IPS DF 4.7 (cell line): ENCODE measurements around the gene RIT2.
"Not testable (repeated sequence)": the region's sequence is repeated elsewhere in the genome, so short reads cannot be mapped to it uniquely, and the experiment has no call there.

Experiments
- DNase-seq: peaks from one replicate; pipeline ENCODE4 v3.0.0-alpha.2; 2013; ENCODE audit warnings: low spot score; ENCODE audit errors: extremely low read depth

Gene RIT2

DNA sequence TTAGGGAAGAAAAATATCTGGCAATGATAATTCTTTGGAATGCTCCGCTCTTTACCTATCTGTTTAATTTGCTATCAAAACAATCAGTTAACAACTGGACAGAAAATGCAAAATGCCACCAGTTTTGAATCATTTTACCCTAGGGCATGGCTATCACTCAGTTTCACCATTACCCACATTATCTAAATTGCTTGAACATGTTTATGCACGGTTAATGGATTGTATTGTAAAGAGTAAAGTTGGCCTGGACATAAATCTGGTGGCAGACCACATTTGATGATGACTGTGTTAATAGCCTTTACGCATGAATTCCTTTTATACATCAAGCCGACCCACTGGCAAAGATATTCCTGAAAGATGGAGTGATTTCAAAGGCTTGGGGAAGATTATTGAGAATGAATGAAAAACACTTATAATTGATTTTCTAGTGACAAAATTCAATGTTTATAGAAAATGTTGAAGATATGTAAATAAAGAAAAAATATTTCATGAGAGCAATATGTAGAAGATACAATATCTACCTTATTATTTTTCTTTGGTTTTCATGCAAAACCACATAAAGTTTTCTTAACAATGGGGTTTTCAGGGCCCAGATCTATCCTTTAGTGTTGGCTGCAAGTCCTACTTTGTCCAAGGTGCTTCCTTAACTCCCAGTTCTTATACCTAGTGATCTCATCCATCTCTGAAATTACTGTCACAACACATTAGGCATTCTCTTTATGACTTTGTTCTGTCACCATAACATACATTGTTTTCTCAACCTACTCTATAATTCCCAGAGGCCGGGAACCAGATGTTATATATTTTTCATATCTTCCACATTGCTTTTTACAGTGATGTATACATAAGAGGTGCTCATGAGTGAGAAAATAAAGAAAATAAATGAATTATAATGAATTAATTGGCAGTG lies 265.1 kb downstream of the RIT2 start:
- DNase-seq: no peak

DNA sequence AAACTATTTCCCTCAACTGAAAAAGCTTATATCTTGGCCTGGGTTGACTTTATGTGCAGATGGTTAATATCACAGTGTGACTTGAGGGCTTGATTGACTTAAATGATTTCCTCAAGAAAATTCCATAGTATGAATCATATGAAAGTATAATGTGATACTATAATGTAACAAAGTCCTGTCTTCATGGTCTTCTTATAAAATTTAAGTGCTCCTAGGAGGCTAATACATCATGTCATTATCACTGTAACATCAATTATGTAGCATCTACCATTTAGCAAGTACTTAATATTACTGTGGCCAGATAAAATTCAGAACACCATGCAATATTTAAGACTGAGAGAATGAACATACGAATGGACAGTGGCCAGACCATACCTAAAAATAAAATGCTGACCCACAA lies 276.1 kb downstream of the RIT2 start:
- no peak for DNase-seq

DNA sequence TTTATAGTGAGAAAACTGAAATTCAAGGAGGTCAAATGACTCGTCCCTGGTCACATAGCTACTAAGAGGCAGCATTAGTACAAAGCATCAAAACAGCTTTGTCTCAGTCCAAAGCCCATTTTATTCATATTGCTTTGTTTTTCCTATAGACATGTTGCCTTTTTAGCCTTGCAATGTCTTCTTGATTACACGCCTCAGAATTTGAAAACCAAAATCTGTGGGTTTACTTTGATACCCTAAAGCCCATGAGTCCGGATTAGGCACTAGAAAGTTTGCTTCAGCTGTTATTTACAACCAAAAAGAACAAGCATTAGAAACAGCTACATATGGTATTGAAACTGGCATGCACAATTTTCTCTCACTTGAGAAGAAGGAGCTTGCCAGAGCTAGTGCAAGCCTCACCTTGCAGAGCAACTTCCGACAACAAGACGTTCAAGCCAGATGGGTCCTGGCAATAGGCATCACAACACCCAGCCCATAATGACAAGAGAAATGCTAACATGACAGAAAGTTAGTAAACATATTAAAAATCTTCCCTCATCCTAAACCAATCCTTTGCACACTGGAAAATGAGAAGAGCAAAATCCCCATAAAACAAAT lies 276.8 kb downstream of the RIT2 start:
- DNase-seq: no peak

DNA sequence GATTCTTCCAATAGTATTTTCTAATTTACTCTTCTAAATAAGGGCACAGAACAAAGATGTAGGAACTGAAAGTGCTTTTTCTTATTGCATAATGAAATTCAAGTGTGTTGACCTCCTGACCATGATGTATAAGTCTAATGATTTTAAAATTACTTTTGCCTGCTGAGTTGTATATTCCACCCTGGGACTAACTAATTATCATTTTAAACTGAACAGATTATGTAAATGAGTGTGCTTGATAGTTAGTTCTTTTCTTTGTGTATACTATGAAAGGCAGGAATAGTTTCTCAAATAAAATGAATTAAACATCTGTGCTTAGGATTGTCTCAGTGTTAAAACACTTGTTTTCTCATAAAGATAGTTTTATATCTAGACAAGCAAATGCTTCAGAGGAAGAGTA lies 284.5 kb downstream of the RIT2 start:
- DNase-seq: no peak

DNA sequence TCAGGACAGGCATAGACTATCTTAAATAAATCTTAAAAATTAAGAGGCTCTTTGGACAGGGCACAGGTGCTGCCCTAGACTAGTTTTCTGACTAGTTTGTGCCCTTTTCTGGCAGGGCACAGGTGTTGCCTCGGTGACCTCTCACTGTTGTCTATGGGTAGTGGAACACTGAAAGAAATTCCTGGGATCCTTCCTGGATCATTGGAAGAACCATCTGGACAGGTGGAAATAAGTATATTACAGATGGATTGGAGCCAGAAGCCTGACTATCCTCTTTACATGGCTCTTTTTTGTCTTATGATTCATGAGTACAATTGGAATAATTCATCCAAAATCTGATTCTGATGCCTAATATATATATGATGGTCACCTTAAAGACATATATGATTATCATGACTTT lies 286.6 kb downstream of the RIT2 start:
- no peak for DNase-seq

DNA sequence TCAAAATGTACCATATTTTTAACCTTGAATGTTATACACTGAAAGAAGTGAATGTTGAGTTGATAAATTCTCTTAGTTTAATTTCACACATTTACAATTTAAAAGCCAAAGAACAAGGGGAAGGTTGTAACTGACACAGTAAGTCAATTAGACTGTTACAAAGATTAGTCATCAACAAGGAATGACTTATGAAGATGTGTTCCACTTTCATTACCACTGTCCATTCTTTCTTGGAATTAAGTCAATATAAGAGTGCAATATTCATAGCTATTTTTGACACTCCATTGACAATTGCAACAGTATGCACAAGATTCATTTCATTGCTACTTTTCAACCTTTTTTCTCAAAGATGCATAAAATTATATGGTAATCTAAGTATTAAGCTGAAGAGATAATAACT lies 291.3 kb downstream of the RIT2 start:
- DNase-seq: no peak

DNA sequence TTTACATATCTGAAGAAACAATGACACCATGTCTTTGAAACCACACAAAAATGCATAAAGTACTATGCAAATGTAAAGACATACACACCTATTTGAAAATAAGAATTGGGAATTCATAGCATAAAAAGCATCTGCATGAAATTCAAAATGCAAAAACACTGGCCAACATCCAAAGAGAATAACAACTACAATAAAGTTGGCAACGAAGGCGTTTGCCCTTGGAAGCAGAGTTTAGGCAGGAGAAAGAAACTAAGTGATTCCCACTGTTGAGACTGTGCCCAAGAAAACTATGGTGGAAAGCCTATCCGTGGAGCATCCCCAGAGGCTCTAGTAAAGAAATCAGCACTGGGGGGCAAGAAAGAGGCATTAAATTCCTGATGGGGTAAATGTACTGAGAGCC lies 292.8 kb downstream of the RIT2 start:
- no peak for DNase-seq

DNA sequence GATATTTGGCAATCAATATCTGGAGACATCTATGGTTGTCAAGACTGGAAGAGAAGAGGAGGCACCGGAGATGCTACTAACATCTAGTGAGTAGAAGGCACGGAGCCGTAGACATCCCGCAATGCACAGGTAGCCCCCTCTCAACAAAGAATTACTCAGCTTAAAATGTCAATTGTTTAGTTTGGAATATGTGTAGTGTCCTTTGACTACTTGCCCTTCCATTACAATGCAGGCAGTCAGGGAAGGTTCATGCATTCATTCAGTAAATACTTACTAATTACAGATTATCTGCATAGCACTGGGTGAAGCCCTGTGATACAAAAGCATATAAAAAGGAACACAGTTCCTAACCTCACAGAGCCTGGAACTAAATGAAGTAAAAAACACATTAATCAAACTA lies 294.0 kb downstream of the RIT2 start:
- no peak for DNase-seq

DNA sequence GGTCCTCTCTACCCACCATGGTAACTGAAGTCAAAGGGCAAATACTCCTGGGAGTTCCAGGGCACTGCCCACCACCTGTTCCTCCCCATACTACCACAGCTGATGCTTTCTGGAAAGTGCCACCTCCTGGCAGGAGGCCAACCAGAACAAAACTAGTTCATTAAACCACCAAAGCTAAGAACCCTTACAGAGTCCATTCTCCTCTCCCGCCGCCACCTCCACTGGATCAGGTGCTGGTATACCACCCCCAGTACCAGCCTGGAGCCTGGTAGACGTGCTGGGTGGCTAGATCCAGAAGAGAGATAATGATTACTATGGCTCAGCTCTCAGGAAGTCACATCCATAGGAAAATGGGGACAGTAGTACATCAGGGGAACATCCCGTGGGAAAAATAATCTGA lies 300.9 kb downstream of the RIT2 start:
- no peak for DNase-seq

DNA sequence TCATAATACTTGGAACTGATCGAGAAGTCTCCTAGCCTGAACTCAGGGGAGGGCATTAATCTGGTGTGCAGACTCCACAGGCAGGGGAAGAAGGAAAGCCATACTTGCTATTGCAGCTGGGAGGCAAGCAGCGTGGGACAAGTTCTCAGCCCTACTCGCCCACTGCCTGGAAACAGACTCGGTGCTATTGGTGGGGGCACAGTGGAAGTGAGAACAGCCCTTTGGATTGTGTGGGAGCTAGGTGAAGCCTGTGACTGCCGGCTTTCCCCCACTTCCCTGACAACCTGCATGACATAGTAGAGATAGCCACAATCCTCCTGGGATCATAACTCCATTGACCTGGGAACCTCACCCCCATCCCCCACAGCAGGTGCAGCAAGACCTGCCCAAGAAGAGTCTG lies 301.3 kb downstream of the RIT2 start:
- DNase-seq: no peak

DNA sequence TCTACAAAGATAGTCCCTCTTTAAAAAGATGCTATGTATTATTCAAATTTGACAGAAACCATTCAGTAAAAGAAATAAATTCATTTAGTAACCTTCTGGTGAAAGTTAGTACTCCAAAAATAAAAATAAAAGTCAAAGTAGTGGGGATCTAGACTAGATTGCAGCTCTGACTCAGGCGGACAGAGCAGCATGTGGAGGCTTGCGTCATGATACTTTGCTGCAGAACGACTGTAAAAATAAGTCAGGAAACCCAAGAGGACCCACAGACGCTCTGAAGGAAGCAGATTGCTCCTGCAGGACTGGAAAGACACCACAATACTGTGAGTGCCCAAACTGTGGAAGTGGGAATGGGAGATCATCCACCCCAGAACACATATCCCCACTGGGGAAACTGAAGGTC lies 301.9 kb downstream of the RIT2 start:
- DNase-seq: no peak

DNA sequence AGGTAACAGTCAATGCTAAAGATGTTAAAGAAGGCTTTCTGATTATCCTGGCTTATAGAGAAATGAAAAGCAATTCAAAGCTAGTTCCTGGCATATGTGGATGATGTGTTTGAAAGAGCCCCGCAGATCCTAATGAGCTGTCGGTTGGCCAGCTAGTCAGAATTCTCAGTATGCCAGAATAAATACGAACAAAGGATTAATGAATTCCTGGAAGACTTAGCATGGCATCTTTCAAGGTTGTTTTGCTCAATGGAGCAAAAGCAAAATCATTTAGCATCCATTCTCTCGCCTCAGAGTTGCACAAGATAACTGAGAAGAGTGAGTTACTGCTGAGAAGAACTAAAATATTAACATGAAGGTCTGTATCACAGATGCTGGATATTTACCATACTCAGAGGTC lies 307.6 kb downstream of the RIT2 start:
- DNase-seq: no peak

DNA sequence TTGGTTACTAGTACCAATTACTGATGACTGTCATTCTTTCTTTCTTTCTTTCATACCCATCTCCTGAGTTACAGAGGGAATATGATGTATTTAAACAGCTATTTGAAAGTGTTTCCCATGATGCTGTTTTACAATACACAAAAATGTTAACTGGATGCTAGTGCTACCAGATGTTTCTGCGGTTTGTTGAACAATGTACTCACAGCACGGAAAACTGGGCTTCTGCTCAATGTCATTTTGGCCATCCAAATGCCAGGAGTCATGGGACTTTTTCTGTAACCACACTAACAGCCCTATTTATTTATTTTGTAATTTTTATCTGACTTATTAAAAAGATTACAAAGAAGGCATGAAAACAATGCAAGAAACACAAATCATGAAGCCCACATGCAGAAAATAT lies 313.8 kb downstream of the RIT2 start:
- no peak for DNase-seq

DNA sequence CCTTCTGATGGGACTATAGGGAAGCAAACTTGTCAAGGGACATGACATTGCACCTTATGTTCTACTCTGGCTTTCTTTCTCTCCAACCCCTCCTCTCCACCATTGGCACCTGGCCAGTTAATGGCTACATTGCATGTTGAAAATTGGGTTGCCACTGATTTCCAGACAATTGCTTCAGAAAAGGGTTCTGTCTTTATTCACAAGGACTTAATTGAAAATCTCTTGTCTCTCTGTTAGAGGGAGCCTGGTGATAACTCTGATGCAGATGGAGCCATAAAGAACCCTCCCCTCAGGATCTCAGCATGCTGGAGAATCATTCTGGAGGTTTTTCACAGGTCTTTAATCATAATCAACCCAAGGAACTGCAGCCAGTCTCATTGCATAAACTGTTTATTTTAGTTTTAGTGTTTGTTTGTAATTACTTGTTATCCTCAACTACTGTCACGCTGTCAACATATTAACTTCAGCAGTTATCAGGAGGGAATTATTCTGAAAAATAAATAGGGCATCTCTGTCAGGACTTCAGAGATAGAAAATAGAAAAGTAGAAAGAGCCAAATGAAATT lies 316.8 kb downstream of the RIT2 start:
- DNase-seq: no peak

DNA sequence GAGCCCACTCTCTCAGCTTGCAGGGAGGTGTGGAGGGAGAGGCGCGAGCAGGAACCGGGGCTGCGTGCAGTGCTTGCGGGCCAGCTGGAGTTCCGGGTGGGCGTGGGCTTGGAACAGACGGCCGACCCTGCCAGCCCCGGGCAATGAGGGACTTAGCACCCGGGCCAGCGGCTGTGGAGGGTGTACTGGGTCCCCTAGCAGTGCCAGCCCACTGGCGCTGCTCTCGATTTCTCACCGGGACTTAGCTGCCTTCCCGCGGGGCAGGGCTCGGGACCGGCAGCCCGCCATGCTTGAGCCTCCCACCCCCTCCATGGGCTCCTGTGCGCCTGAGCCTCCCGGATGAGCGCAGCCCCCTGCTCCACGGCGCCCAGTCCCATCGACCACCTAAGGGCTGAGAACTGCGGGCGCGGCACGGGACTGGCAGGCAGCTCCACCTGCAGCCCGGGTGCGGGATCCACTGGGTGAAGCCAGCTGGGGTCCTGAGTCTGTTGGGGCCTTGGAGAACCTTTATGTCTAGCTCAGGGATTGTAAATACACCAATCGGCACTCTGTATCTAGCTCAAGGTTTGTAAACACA lies 320.2 kb downstream of the RIT2 start:
- not testable (repeated sequence) for DNase-seq

DNA sequence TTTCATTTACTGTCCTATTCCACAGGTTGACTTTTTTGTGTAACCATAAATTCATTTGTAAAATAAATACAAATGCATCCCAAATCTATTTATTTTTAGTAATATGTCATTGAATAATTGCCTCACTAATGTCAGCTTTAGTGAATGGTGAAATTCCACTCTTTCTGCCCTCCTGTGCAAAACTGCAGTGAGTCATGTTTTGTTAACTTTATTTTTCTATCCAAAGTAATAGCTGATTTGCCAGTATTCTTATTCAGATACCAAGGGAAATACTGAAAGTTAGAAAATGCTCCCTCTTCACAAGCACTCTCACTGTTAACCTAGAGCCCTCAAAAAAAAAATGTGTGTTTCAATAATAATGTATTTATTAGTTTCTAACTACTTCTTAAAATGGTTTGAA lies 322.8 kb downstream of the RIT2 start:
- DNase-seq: no peak

DNA sequence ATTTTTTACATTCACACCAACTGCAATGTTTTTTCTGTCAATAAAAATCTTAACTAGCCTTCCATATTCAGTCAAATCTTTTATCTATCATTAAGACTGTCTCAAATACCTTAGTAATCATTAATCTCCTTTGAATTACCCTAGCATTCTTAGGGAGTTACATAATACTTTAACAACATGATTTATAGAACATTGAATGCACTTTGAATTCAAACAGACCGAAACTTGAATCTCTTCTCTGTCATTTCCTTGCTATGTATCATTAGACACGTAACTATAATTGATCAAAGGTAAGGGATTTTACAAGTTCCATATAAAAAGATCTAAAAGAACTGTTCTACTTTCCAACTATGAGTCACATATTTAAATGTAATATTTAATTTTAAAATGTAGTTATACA lies 330.9 kb downstream of the RIT2 start:
- no peak for DNase-seq

DNA sequence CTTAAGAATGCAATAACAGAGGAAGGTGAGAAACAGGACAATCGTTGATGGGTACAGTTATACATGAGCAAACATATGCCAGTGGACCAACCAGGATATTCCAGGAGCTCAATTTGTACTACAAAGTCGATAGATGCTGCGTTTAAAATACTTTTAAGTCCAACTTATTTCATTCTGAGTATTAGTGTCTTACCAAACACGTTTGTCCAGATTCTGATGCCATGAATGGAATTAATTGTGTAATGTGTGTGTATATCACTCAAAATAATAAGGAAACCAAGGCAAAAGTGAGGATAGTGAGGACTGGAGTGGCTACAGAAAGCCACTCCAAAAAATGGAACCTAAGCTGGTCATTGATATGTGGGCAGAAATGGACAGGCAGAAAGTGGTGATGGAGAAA lies 332.6 kb downstream of the RIT2 start:
- no peak for DNase-seq

DNA sequence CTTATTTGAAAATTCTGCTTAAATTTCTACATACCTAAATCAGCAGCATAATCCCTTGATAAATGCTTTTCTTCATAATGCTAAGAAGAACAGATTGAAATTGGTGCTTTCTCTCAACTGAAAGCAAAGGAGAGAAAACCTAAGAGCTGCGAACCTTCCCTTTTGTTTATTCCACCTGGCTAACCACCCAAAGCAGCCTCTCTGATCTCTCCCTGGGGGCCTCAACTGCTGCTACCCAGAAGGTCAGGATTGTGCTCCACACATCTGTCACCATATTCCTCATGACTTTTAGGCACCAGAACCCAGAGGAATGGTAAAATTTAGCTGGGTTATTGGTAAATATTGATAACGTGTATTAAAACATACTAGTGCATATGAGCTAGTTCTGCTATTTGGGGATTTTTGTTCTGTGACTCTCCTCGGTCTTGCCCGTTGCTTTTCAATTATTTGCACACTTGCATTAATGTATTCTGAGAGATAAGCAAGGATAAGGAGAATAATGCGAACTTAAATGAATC lies 334.1 kb downstream of the RIT2 start:
- DNase-seq: no peak

DNA sequence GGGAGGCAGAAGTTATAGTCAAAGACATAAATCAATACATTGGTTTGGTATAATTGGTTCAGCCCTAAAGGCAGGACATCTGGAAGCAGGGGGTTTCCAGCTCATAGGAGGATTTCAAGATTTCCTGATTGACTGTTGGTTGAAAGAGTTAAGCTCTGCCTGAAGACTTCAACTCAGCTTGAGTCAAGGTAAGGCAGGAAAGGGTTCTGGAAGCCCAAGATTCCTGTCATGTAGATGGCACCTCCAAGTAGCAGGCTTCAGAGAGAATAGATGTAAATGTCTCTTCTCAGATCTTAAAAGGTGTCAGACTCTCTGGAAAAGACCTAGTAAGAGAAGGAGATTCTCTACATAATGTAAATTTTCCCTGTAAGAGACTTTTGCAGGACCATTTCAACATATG lies 335.3 kb downstream of the RIT2 start:
- peak; percentile 7 for DNase-seq

DNA sequence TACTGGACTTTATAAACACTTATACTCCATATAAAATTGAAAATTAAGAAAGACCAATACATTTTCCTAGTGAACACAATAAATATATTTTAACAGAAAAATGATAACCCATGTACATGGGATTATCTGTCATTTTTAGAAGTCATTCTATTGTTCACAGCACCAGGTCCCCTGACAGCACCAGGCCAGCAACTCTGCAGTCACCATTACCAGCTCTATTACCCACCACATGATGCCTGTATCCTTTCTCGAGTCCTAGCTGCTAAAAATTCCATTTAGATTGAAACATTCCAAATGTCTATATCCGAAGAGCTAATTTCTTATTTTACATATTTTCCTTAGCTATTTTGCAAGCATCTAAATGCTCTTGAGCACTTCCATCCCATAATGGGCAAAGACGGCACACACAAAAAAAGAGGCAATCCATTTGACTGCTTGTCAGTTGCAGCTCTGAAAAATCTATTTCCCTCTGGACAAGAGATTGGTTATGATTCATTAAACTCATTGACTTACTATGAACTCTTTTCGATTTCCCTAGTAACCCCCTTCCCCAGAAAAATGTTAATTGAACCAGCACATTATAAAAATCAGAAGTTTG lies 336.9 kb downstream of the RIT2 start:
- no peak for DNase-seq

DNA sequence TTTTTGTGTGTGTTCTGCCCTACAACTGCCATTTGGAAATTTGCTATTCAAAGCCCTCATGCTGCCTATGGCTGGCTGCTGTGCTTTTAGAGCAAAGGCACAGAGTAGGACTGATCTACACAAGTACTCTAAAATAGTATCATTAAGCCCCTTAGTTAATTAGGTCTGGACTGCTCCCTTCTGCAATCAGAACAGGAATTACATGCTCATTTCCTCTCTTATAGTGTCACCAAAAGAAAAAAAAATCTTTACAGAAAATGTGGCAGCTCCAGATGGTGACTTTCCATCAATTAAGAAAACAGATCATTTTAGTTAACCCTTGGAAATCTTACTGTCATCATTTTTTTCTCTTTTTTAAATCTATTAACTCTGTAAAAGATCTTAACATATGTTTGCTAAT lies 337.5 kb downstream of the RIT2 start:
- DNase-seq: no peak
